SK-N-MC (cell line): ENCODE results near the gene TTC16.

ENCODE experiments used
- EZH2 ChIP-seq: fragments of 200-600 bp; sonication (generic); IDR thresholded peaks from one replicate; pipeline ENCODE4 v1.6.1; 2017; ENCODE audit warnings: antibody characterized with exemption
- POLR2AphosphoS5 ChIP-seq: IDR thresholded peaks from 2 replicates; pipeline ENCODE4 v1.6.1; 2012; ENCODE audit warnings: mild to moderate bottlenecking, low read depth, low read length, borderline replicate concordance

DNA sequence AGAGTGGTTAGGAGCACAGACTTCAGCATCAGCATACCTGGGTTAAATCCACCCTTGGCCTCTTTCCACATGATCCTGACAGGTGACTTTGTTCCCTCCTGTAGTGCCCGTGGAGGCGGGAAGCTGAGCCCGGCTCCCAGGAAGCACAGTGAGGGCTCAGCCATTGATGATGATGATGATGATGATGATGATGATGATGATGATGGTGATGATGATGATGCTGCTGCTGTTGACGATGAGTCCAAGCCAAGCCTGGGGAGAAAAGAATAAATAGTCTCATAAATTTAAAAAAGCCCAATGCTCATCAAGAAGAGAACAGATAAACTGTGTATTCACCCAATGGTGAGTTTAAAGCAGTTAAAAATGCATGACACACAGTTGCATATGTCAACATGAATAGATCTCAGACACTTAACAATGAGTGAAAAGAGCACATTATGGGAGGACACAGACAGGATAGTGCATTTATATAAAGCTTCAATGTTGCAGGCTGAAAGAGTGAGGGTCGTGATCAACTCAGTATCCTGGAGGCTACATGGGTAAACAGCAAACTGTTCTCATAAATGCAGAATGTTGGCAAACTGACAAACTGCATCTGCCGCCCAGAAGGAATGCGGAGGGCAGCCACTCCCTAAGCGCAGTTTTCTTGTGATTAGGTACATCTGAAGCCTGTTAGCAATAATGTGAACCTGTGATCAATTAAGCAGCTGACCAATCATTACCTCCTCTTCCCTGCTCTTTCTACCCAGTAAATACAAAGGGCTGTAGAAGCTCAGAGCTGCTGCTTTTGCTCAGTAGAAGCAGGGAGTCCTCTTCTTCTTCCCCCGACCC lies 20.8 kb upstream of the TTC16 start:
- no peak for TF ChIP-seq POLR2AphosphoS5
- no peak for TF ChIP-seq EZH2
